ENCODE measurements around the gene TPRG1. TPM values are rescaled to one million over a fixed set of nuclear protein-coding genes. Genes with fewer than 3 reads are reported as not detected.

TPRG1 gene
- total and polyA plus RNA-seq, 9 of the 15 experiments (the other 6 are each of a cell fraction or from before 2014, with no cell fraction given) = 0.01 TPM; not detected in 8

GRCh38 chr3:189202583-189202982 is 30.8 kb downstream of the TPRG1 start:
- Histone ChIP-seq H2AFZ (ENCODE audit: low read depth, low read length) (no peak overlapping the region), H3K9ac (ENCODE audit: insufficient read depth in 1 of 2, low read depth in 2 of 2, low read length in 2 of 2) (no peak overlapping the region), H3K79me2 (ENCODE audit: control insufficient read depth, insufficient read depth, low read length) (no peaks in the 10 kb centered on the region), H3K27me3 (ENCODE audit: control insufficient read depth in 2 of 2, insufficient read depth in 2 of 2, low read length in 2 of 2) (no peaks in the 10 kb centered on the region), H4K20me1 (replicated peaks; ENCODE audit: control insufficient read depth, insufficient read depth, low read length) (no peaks in the 10 kb centered on the region), H3K36me3 (ENCODE audit: control insufficient read depth, insufficient read depth, low read length) (no peaks in the 10 kb centered on the region), H3K4me2 (ENCODE audit: insufficient read depth, low read length) (no peak overlapping the region), H3K27ac (ENCODE audit: extremely low read depth, low read depth, low read length) (no peak overlapping the region), H3K4me3 (no peak overlapping the region), H3K9me3 (replicated peaks; ENCODE audit: control insufficient read depth, insufficient read depth, low read depth, low read length) (no peaks in the 10 kb centered on the region), H3K9me1 (ENCODE audit: control insufficient read depth, insufficient read depth, low read length) (no peaks in the 10 kb centered on the region), H3K4me1 (replicated peaks in 1 of 2; ENCODE audit: control insufficient read depth in 2 of 2, insufficient read depth in 2 of 2, low read length in 2 of 2) (no peaks in the 10 kb centered on the region)
- DNase-seq (ENCODE audit: extremely low read depth in 1 of 4, low spot score in 3 of 4) (no peak), FAIRE-seq (no peak), ATAC-seq (no peak)
- intact Hi-C loops (cut with micrococcal nuclease) = no loop called here
- BruUV-seq (replicated peaks) = no TSS peak
- POLR2A ChIA-PET = interaction anchor here (0.6 to 0.7 kb wide), 2 partner anchors 105 to 150 kb away, joined by 3 read pairs; no protein-coding TSS in a partner anchor
- CTCF ChIA-PET (ENCODE audit: low intra/inter-chr PET ratio) = no interaction called here
- WGBS (ENCODE audit: insufficient coverage, low coverage, missing lambda C conversion rate) = 0% methylated on average over 6 of the region's 6 CpGs
- in situ Hi-C loops (cut with MboI) = no loop called here
- TF ChIP-seq ZNF507 (tag; conservative IDR thresholded peaks at IDR 0.05) (no peak), ZNF239 (CRISPR knock-in tag; IDR thresholded peaks at IDR 0.05) (no peak), E2F3 (CRISPR knock-in tag; IDR thresholded peaks at IDR 0.05) (no peak), PPARD (CRISPR knock-in tag; IDR thresholded peaks at IDR 0.05) (no peak), TRIM28 (IDR thresholded peaks at IDR 0.05) (no peak), MEF2D (tag; conservative IDR thresholded peaks at IDR 0.05; ENCODE audit: low read depth) (no peak), MECOM (CRISPR knock-in tag; IDR thresholded peaks at IDR 0.05) (no peak), PTBP1 (IDR thresholded peaks at IDR 0.05; ENCODE audit: low read depth, low read length) (no peak), POLR2A (conservative IDR thresholded peaks at IDR 0.05) (no peak)
- TF ChIP-seq, protein P1, sequence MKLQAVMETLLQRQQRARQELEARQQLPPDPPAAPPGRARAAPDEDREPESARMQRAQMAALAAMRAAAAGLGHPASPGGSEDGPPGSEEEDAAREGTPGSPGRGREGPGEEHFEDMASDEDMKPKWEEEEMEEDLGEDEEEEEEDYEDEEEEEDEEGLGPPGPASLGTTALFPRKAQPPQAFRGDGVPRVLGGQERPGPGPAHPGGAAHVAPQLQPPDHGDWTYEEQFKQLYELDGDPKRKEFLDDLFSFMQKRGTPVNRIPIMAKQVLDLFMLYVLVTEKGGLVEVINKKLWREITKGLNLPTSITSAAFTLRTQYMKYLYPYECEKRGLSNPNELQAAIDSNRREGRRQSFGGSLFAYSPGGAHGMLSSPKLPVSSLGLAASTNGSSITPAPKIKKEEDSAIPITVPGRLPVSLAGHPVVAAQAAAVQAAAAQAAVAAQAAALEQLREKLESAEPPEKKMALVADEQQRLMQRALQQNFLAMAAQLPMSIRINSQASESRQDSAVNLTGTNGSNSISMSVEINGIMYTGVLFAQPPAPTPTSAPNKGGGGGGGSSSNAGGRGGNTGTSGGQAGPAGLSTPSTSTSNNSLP (IDR thresholded peaks at IDR 0.05; ENCODE audit: borderline replicate concordance, low read depth, low read length) = no peak
- TF ChIP-seq, protein P2, sequence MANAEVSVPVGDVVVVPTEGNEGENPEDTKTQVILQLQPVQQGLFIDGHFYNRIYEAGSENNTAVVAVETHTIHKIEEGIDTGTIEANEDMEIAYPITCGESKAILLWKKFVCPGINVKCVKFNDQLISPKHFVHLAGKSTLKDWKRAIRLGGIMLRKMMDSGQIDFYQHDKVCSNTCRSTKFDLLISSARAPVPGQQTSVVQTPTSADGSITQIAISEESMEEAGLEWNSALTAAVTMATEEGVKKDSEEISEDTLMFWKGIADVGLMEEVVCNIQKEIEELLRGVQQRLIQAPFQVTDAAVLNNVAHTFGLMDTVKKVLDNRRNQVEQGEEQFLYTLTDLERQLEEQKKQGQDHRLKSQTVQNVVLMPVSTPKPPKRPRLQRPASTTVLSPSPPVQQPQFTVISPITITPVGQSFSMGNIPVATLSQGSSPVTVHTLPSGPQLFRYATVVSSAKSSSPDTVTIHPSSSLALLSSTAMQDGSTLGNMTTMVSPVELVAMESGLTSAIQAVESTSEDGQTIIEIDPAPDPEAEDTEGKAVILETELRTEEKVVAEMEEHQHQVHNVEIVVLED (CRISPR knock-in tag; IDR thresholded peaks at IDR 0.05) = no peak
- TF ChIP-seq, protein P3, sequence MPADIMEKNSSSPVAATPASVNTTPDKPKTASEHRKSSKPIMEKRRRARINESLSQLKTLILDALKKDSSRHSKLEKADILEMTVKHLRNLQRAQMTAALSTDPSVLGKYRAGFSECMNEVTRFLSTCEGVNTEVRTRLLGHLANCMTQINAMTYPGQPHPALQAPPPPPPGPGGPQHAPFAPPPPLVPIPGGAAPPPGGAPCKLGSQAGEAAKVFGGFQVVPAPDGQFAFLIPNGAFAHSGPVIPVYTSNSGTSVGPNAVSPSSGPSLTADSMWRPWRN (IDR thresholded peaks at IDR 0.05; ENCODE audit: low read depth) = no peak
- TF ChIP-seq, protein P4, sequence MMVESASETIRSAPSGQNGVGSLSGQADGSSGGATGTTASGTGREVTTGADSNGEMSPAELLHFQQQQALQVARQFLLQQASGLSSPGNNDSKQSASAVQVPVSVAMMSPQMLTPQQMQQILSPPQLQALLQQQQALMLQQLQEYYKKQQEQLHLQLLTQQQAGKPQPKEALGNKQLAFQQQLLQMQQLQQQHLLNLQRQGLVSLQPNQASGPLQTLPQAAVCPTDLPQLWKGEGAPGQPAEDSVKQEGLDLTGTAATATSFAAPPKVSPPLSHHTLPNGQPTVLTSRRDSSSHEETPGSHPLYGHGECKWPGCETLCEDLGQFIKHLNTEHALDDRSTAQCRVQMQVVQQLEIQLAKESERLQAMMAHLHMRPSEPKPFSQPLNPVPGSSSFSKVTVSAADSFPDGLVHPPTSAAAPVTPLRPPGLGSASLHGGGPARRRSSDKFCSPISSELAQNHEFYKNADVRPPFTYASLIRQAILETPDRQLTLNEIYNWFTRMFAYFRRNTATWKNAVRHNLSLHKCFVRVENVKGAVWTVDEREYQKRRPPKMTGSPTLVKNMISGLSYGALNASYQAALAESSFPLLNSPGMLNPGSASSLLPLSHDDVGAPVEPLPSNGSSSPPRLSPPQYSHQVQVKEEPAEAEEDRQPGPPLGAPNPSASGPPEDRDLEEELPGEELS (CRISPR knock-in tag; IDR thresholded peaks at IDR 0.05; ENCODE audit: borderline replicate concordance) = no peak

Data from K562 (cell line).